ENCODE data around the gene SLC4A2. TPM values are rescaled to one million over a fixed set of nuclear protein-coding genes. Genes with fewer than 3 reads are reported as not detected.
"Not testable (repeated sequence)": the region's sequence is repeated elsewhere in the genome, so short reads cannot be mapped to it uniquely, and the experiment has no call there.

Gene SLC4A2
- total RNA-seq, 1 experiment from 2014 or later = 249 TPM

GRCh38 chr7:151027728-151028130 lies 31.7 kb upstream of the SLC4A2 start:
- Mint-ChIP-seq H3K36me3 (ENCODE audit: insufficient read depth, unreplicated experiment) (peaks cover 15% of the 10 kb centered on the region), H3K27ac (ENCODE audit: unreplicated experiment) (peak overlapping the region; percentile 99), H3K4me3 (ENCODE audit: unreplicated experiment) (peak overlapping the region; percentile 87), H3K4me1 (ENCODE audit: low read depth, unreplicated experiment) (peaks cover 35% of the 10 kb centered on the region)
- DNase-seq; H3K9me3 ChIP-seq; H3K27me3 Mint-ChIP-seq (ENCODE audit: insufficient read depth, unreplicated experiment); H3K36me3 ChIP-seq (ENCODE audit: control insufficient read depth, insufficient read depth, low read length); H3K27me3 ChIP-seq (replicated peaks; ENCODE audit: control insufficient read depth, insufficient read depth, low read length); H3K9me3 Mint-ChIP-seq (ENCODE audit: unreplicated experiment): not testable (repeated sequence)
- H3K4me1 ChIP-seq = peaks cover 30% of the 10 kb centered on the region
- ChIA-PET POLR2A (interaction anchor here (0.6 to 1.9 kb wide), 8 partner anchors 9 to 199 kb away, joined by 3 to 20 read pairs (median 5); partner anchors contain the start of genes ABCF2 and FASTK), CTCF (interaction anchor here (0.6 to 2.0 kb wide), 19 partner anchors 9 to 167 kb away, joined by 3 to 54 read pairs (median 5); partner anchors contain the start of genes CDK5 and SLC4A2)
- intact Hi-C loops (cut with micrococcal nuclease; ENCODE audit: unreplicated experiment) = loop anchor here (1.0 to 2.0 kb wide), 7 partner anchors 9 to 200 kb away; partner anchors contain the start of genes ABCF2 and TMUB1
- BruUV-seq (replicated peaks) = TSS peak; percentile 93
- H3K4me3 ChIP-seq (ENCODE audit: low read depth, low read length) = peak overlapping the region; percentile 44

DNA sequence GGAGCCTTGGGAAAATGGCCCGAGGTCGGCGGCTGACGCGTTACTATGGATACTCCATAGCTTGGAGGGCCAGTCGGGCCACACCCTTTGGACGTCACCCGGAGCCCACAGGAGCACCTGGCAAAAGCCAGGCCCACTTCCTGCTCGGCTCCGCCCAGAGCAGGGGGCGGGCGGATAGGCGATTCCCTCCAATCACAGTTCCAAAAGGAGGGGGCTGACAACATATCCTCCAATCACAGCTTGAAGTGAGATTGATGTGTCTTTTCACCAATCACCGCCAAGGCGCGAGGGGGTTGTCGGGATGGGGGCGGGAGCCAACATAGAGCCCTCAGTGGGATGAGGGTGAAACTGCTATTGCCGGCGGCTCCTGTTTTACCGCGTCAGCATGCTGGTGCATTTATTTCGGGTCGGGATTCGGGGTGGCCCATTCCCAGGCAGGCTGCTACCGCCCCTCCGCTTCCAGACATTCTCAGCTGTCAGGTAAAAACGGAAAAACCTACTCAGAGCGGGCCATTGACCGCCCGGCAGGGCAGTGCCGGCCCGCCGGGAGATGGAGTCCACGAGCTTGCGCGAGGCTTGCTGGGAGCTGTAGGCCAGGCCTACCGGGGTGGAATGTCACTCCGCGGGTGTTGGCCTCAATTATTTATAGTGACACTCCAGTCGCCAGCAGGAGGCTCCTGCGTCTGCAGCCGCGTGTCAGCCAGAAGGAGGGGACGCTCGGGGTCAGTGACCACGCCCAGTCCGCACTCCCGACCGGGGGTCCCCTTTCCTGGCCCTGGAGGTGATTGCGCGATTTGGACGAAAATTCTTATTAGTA lies 31.1 kb upstream of the SLC4A2 start, which contains the start of gene ABCB8:
ABCB8 (plus strand) TSS at position 320 of the 817 bp plus-strand sequence; CDS start at position 386, 66 bp downstream.
- Mint-ChIP-seq H3K27ac (ENCODE audit: unreplicated experiment) (peak within 1 kb of the TSS; percentile 99), H3K36me3 (ENCODE audit: insufficient read depth, unreplicated experiment) (peaks cover 15% of the 10 kb centered on the region), H3K9me3 (ENCODE audit: unreplicated experiment) (no peaks in the 10 kb centered on the region), H3K27me3 (ENCODE audit: insufficient read depth, unreplicated experiment) (no peaks in the 10 kb centered on the region), H3K4me1 (ENCODE audit: low read depth, unreplicated experiment) (peaks cover 35% of the 10 kb centered on the region), H3K4me3 (ENCODE audit: unreplicated experiment) (peak within 1 kb of the TSS; percentile 87)
- BruUV-seq (replicated peaks) = TSS peak; percentile 78
- ChIA-PET POLR2A (interaction anchor here (0.5 to 1.9 kb wide), 11 partner anchors 10 to 199 kb away, joined by 3 to 20 read pairs (median 5); partner anchors contain the start of genes ABCF2, FASTK and SLC4A2), CTCF (interaction anchor here (0.6 to 2.0 kb wide), 26 partner anchors 9 to 199 kb away, joined by 3 to 54 read pairs (median 4); partner anchors contain the start of genes ABCF2, ASIC3, CDK5 and SLC4A2)
- H3K9me3 ChIP-seq = no peaks in the 10 kb centered on the region
- TF ChIP-seq, protein P1, sequence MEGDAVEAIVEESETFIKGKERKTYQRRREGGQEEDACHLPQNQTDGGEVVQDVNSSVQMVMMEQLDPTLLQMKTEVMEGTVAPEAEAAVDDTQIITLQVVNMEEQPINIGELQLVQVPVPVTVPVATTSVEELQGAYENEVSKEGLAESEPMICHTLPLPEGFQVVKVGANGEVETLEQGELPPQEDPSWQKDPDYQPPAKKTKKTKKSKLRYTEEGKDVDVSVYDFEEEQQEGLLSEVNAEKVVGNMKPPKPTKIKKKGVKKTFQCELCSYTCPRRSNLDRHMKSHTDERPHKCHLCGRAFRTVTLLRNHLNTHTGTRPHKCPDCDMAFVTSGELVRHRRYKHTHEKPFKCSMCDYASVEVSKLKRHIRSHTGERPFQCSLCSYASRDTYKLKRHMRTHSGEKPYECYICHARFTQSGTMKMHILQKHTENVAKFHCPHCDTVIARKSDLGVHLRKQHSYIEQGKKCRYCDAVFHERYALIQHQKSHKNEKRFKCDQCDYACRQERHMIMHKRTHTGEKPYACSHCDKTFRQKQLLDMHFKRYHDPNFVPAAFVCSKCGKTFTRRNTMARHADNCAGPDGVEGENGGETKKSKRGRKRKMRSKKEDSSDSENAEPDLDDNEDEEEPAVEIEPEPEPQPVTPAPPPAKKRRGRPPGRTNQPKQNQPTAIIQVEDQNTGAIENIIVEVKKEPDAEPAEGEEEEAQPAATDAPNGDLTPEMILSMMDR (IDR thresholded peaks at IDR 0.05; ENCODE audit: insufficient read depth in 1 of 2, low read depth in 1 of 2, low read length in 1 of 2, severe bottlenecking in 1 of 2, unreplicated experiment in 1 of 2) = peak; percentile 65 to 67
- intact Hi-C loops (cut with micrococcal nuclease; ENCODE audit: unreplicated experiment) = loop anchor here (1.0 to 2.0 kb wide), 7 partner anchors 10 to 199 kb away; partner anchors contain the start of genes ABCF2 and TMUB1
- H3K4me3 ChIP-seq (ENCODE audit: low read depth, low read length) = peak within 1 kb of the TSS; percentile 70
- H3K36me3 ChIP-seq (ENCODE audit: control insufficient read depth, insufficient read depth, low read length) = no peaks in the 10 kb centered on the region
- H3K27me3 ChIP-seq (replicated peaks; ENCODE audit: control insufficient read depth, insufficient read depth, low read length) = no peaks in the 10 kb centered on the region
- peaks cover 30% of the 10 kb centered on the region for H3K4me1 ChIP-seq
- DNase-seq = peak; percentile 100

DNA sequence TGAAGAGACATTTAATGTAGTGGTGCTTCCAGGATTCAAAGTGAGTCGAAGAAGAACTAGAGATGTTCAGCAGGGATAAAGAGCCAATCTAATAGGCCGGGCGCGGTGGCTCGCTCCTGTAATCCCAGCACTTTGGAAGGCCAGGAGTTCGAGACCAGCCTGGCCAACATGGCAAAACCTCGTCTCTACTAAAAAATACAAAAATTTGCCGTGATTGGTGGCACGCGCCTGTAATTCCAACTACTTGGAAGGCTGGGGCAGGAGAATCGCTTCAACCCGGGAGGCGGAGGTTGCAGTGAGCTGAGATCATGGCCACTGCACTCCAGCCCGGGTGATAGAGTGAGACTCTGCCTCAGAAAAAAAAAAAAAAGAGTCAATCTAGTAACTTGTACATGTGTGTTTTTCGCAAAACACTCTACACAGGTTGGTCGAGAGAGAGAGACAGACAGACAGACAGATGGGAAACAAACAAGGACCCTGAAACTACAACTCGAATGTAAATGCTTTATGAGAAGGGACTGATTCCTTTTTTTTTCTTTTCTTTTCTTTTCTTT lies 30.4 kb upstream of the SLC4A2 start:
- Histone ChIP-seq H3K36me3 (ENCODE audit: control insufficient read depth, insufficient read depth, low read length) (no peaks in the 10 kb centered on the region), H3K27me3 (replicated peaks; ENCODE audit: control insufficient read depth, insufficient read depth, low read length) (no peaks in the 10 kb centered on the region), H3K4me1 (peaks cover 30% of the 10 kb centered on the region), H3K4me3 (ENCODE audit: low read depth, low read length) (peak overlapping the region; percentile 70), H3K9me3 (no peaks in the 10 kb centered on the region)
- no peaks in the 10 kb centered on the region for H3K9me3 Mint-ChIP-seq (ENCODE audit: unreplicated experiment)
- peak overlapping the region; percentile 87 for H3K4me3 Mint-ChIP-seq (ENCODE audit: unreplicated experiment)
- BruUV-seq (replicated peaks) = no TSS peak
- intact Hi-C loops (cut with micrococcal nuclease; ENCODE audit: unreplicated experiment) = loop anchor here (1.0 to 2.0 kb wide), 7 partner anchors 11 to 198 kb away; partner anchors contain the start of genes ABCF2 and TMUB1
- H3K27ac Mint-ChIP-seq (ENCODE audit: unreplicated experiment) = peak overlapping the region; percentile 99
- TF ChIP-seq, protein P1 (IDR thresholded peaks at IDR 0.05; ENCODE audit: insufficient read depth in 1 of 2, low read depth in 1 of 2, low read length in 1 of 2, severe bottlenecking in 1 of 2, unreplicated experiment in 1 of 2) = peak in 1 of 2 experiments; percentile 25
- H3K4me1 Mint-ChIP-seq (ENCODE audit: low read depth, unreplicated experiment) = peaks cover 35% of the 10 kb centered on the region
- POLR2A ChIA-PET = interaction anchor here (0.7 to 1.9 kb wide), 7 partner anchors 30 to 198 kb away, joined by 3 to 20 read pairs (median 5); partner anchors contain the start of genes ABCF2 and FASTK
- H3K27me3 Mint-ChIP-seq (ENCODE audit: insufficient read depth, unreplicated experiment) = no peaks in the 10 kb centered on the region
- H3K36me3 Mint-ChIP-seq (ENCODE audit: insufficient read depth, unreplicated experiment) = peaks cover 15% of the 10 kb centered on the region
- CTCF ChIA-PET = interaction anchor here (0.6 to 2.0 kb wide), 16 partner anchors 10 to 198 kb away, joined by 3 to 54 read pairs (median 5); partner anchors contain the start of genes ABCF2, CDK5, SLC4A2 and TMUB1
- DNase-seq = no peak

All from Caco-2 (cell line).